HepG2 (cell line): ENCODE measurements around the gene YPEL3. TPM values are rescaled to one million over a fixed set of nuclear protein-coding genes. Genes with fewer than 3 reads are reported as not detected.

Experiments used
- CBFB ChIP-seq: sonication (generic); formaldehyde crosslinking; IDR thresholded peaks from 2 replicates; pipeline ENCODE4 v1.4.0; 2020; ENCODE audit warnings: missing genetic modification reagents
- FLYWCH1 ChIP-seq: sonication (generic); formaldehyde crosslinking; IDR thresholded peaks from 2 replicates; pipeline ENCODE4 v1.8.1; 2023; ENCODE audit warnings: mild to moderate bottlenecking, missing genetic modification reagents
- HNF1B ChIP-seq: sonication (generic); formaldehyde crosslinking; IDR thresholded peaks from 2 replicates; pipeline ENCODE4 v1.5.1; 2020; ENCODE audit warnings: mild to moderate bottlenecking, moderate library complexity, missing genetic modification reagents
- IRF1 ChIP-seq: sonication (generic); formaldehyde crosslinking; IDR thresholded peaks from 2 replicates; pipeline ENCODE4 v1.4.0; 2020; ENCODE audit warnings: low read depth, mild to moderate bottlenecking, missing genetic modification reagents
- RFX1 ChIP-seq: fragments of 450-650 bp; IDR thresholded peaks from 2 replicates; pipeline ENCODE4 v1.6.1; 2017
- SP1 ChIP-seq, 2 experiments: fragments of 450-650 bp in 1 of 2; sonication (generic) in 1 of 2; formaldehyde crosslinking in 1 of 2; IDR thresholded peaks; 2 replicates each; pipeline versions ENCODE4 v1.4.0 to v1.6.1; 2016 to 2020; ENCODE audit warnings: missing genetic modification reagents in 1 of 2
- SP2 ChIP-seq: sonication (generic); formaldehyde crosslinking; IDR thresholded peaks from 2 replicates; pipeline ENCODE4 v1.5.1; 2020; ENCODE audit warnings: mild to moderate bottlenecking, missing genetic modification reagents
- SRSF1 ChIP-seq: fragments of 200-400 bp; formaldehyde crosslinking; optimal IDR thresholded peaks from 2 replicates; pipeline ENCODE3; 2017; ENCODE audit warnings: mild to moderate bottlenecking, low read depth, low read length, moderate library complexity
- ZBTB14 ChIP-seq: sonication (generic); formaldehyde crosslinking; IDR thresholded peaks from 2 replicates; pipeline ENCODE4 v1.4.0; 2020; ENCODE audit warnings: missing genetic modification reagents
- ZFP36L1 ChIP-seq: sonication (generic); formaldehyde crosslinking; IDR thresholded peaks from 2 replicates; pipeline ENCODE4 v1.8.0; 2022; ENCODE audit warnings: mild to moderate bottlenecking, missing genetic modification reagents, moderate library complexity
- ZFY ChIP-seq: sonication (generic); formaldehyde crosslinking; IDR thresholded peaks from 2 replicates; pipeline ENCODE4 v1.4.0; 2020; ENCODE audit warnings: missing genetic modification reagents
- ZNF614 ChIP-seq: IDR thresholded peaks from 2 replicates; pipeline ENCODE4 v1.6.1; 2018; ENCODE audit warnings: missing biosample characterization, missing genetic modification reagents, inconsistent platforms, borderline replicate concordance
- ZNF878 ChIP-seq: sonication (generic); formaldehyde crosslinking; IDR thresholded peaks from 2 replicates; pipeline ENCODE4 v1.8.1; 2023; ENCODE audit warnings: mild to moderate bottlenecking, missing genetic modification reagents, moderate library complexity
- ZSCAN29 ChIP-seq: sonication (generic); formaldehyde crosslinking; conservative IDR thresholded peaks from 2 replicates; pipeline ENCODE4 v1.4.0; 2020; ENCODE audit warnings: mild to moderate bottlenecking, missing genetic modification reagents
- polyA plus RNA-seq, 8 experiments: library from polyadenylated mRNA; depleted of rRNA in 3 of 8; stranded (reverse) in 7 of 8; unstranded in 1 of 8; fragments of >200 nt; fragmentation: Illumina TruSeq in 4 of 8; extraction: Trizol in 4 of 8; gene quantifications; 2 replicates each; pipeline versions ENCODE4 v1.2.1 to v1.2.3, GENCODE V29; 2011 to 2016; ENCODE audit warnings: low read depth in 4 of 8, missing spikeins in 1 of 8, mixed read lengths in 1 of 8; ENCODE audit not compliant: insufficient read depth in 1 of 8
- total RNA-seq, 5 experiments: library from RNA; depleted of rRNA; stranded (reverse); fragments of >200 nt; fragmentation: Illumina TruSeq; extraction: Trizol; gene quantifications; 2 replicates each; pipeline ENCODE4 v1.2.3, GENCODE V29; 2016; ENCODE audit warnings: low read depth in 1 of 5
- TF ChIP-seq, protein P1 (sequence below): sonication (generic); formaldehyde crosslinking; IDR thresholded peaks from 2 replicates; pipeline ENCODE4 v1.4.0; 2020; ENCODE audit warnings: missing genetic modification reagents; ENCODE audit errors: not compliant biosample characterization
- TF ChIP-seq, protein P2 (sequence below): sonication (generic); formaldehyde crosslinking; IDR thresholded peaks from 2 replicates; pipeline ENCODE4 v1.5.0; 2020; ENCODE audit warnings: missing genetic modification reagents
- TF ChIP-seq, protein P3 (sequence below): IDR thresholded peaks from 2 replicates; pipeline ENCODE4 v1.4.0; 2020; ENCODE audit warnings: mild to moderate bottlenecking, missing genetic modification reagents
- TF ChIP-seq, protein P4 (sequence below): sonication (generic); formaldehyde crosslinking; IDR thresholded peaks from 2 replicates; pipeline ENCODE4 v1.4.0; 2020; ENCODE audit warnings: mild to moderate bottlenecking, missing genetic modification reagents

The YPEL3 gene
- total and polyA plus RNA-seq, 2 of the 13 experiments (the other 11 are each of a cell fraction or from before 2014, with no cell fraction given): 5.4 to 47.0 TPM

DNA sequence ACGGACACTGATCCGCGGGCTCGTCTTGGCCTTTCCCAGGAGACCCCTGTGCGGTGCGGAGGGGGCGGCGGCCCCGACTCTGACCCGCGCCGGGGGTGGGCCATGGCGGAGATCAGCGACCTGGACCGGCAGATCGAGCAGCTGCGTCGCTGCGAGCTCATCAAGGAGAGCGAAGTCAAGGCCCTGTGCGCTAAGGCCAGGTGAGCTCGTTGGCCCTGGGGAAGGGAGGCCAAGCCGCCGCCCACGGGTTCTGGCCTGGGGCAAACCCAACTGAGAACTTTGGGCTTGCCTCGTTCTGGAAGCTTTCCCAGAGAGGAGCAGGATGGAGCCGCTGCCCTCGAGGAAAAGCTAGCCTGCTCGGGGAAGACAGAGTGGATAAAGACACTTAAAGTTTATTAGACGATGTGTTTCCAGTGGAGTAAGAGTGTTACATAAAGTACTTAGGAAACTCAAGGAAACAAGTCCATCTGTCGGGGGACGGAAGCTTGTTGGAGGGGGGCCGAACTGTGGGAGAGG, 19.7 kb downstream of the YPEL3 start (continued):
- TF ChIP-seq ZSCAN29: no peak
- TF ChIP-seq, protein P1, sequence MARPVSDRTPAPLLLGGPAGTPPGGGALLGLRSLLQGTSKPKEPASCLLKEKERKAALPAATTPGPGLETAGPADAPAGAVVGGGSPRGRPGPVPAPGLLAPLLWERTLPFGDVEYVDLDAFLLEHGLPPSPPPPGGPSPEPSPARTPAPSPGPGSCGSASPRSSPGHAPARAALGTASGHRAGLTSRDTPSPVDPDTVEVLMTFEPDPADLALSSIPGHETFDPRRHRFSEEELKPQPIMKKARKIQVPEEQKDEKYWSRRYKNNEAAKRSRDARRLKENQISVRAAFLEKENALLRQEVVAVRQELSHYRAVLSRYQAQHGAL (CRISPR knock-in tag): no peak
- 0 out of 2 replicates have a peak, but pooled peaks have one; percentile 37 for TF ChIP-seq IRF1 (CRISPR knock-in tag)
- peak; percentile 8; the same call in 1 of the 2 replicates for TF ChIP-seq ZBTB14 (CRISPR knock-in tag)
- TF ChIP-seq, protein P2, sequence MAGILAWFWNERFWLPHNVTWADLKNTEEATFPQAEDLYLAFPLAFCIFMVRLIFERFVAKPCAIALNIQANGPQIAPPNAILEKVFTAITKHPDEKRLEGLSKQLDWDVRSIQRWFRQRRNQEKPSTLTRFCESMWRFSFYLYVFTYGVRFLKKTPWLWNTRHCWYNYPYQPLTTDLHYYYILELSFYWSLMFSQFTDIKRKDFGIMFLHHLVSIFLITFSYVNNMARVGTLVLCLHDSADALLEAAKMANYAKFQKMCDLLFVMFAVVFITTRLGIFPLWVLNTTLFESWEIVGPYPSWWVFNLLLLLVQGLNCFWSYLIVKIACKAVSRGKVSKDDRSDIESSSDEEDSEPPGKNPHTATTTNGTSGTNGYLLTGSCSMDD (CRISPR knock-in tag): no peak
- peak; percentile 52; the same call in 1 of the 2 replicates for TF ChIP-seq HNF1B
- peak; percentile 23; the same call in 1 of the 2 replicates for TF ChIP-seq SP2 (CRISPR knock-in tag)
- TF ChIP-seq, protein P3, sequence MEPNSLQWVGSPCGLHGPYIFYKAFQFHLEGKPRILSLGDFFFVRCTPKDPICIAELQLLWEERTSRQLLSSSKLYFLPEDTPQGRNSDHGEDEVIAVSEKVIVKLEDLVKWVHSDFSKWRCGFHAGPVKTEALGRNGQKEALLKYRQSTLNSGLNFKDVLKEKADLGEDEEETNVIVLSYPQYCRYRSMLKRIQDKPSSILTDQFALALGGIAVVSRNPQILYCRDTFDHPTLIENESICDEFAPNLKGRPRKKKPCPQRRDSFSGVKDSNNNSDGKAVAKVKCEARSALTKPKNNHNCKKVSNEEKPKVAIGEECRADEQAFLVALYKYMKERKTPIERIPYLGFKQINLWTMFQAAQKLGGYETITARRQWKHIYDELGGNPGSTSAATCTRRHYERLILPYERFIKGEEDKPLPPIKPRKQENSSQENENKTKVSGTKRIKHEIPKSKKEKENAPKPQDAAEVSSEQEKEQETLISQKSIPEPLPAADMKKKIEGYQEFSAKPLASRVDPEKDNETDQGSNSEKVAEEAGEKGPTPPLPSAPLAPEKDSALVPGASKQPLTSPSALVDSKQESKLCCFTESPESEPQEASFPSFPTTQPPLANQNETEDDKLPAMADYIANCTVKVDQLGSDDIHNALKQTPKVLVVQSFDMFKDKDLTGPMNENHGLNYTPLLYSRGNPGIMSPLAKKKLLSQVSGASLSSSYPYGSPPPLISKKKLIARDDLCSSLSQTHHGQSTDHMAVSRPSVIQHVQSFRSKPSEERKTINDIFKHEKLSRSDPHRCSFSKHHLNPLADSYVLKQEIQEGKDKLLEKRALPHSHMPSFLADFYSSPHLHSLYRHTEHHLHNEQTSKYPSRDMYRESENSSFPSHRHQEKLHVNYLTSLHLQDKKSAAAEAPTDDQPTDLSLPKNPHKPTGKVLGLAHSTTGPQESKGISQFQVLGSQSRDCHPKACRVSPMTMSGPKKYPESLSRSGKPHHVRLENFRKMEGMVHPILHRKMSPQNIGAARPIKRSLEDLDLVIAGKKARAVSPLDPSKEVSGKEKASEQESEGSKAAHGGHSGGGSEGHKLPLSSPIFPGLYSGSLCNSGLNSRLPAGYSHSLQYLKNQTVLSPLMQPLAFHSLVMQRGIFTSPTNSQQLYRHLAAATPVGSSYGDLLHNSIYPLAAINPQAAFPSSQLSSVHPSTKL (CRISPR knock-in tag): no peak
- no peak for TF ChIP-seq SP1 (IDR thresholded peaks at IDR 0.05)
- TF ChIP-seq SP1 (CRISPR knock-in tag; IDR thresholded peaks at IDR 0.05): no peak
- TF ChIP-seq CBFB (CRISPR knock-in tag): no peak
- TF ChIP-seq ZNF614 (CRISPR knock-in tag): no peak
- TF ChIP-seq RFX1: no peak
- TF ChIP-seq FLYWCH1 (CRISPR knock-in tag): no peak
- no peak for TF ChIP-seq SRSF1
- no peak for TF ChIP-seq ZFP36L1 (CRISPR knock-in tag)
- TF ChIP-seq ZNF878 (CRISPR knock-in tag): no peak
- TF ChIP-seq, protein P4, sequence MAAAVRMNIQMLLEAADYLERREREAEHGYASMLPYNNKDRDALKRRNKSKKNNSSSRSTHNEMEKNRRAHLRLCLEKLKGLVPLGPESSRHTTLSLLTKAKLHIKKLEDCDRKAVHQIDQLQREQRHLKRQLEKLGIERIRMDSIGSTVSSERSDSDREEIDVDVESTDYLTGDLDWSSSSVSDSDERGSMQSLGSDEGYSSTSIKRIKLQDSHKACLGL (CRISPR knock-in tag): no peak
- peak; percentile 53 for TF ChIP-seq ZFY
